DMS79 (cell line): ENCODE data around the gene RBFA.

ENCODE experiments used
- DNase-seq: peaks from one replicate; lab custom pipeline; 2025; lab: John Stamatoyannopoulos, UW

Gene RBFA

GRCh38 chr18:80074697-80075096, 40.5 kb downstream of the RBFA start:
- DNase-seq, result no peak

- no peak for DNase-seq
These were observed 41.7 kb downstream of the RBFA start for GRCh38 chr18:80075940-80076339.

- no peak for DNase-seq
These were observed 42.1 kb downstream of the RBFA start for GRCh38 chr18:80076379-80076778.

GRCh38 chr18:80077873-80078272, 43.6 kb downstream of the RBFA start:
- DNase-seq, result no peak
